Loucy (cell line): ENCODE data around the gene CHRND.

Source experiments
- H2AFZ ChIP-seq: fragments of 200-600 bp; sonication (generic); 2 replicates; pipeline ENCODE4 v1.6.0; 2016; ENCODE audit warnings: antibody characterized with exemption, mild to moderate bottlenecking, low read length, moderate library complexity
- H3F3A ChIP-seq: fragments of 200-600 bp; 2 replicates; pipeline ENCODE4 v1.6.0; 2016; ENCODE audit warnings: antibody characterized with exemption, low read depth, mild to moderate bottlenecking
- H3K27me3 ChIP-seq: fragments of 200-600 bp; sonication (generic); 2 replicates; pipeline ENCODE4 v1.6.1; 2014; ENCODE audit warnings: low read length, mild to moderate bottlenecking; ENCODE audit not compliant: insufficient read depth, poor library complexity, severe bottlenecking
- H3K36me3 ChIP-seq: fragments of 200-600 bp; sonication (generic); 2 replicates; pipeline ENCODE4 v1.6.1; 2016; ENCODE audit warnings: low read length; ENCODE audit not compliant: insufficient read depth
- H3K4me1 ChIP-seq: fragments of 200-600 bp; sonication (generic); 2 replicates; pipeline ENCODE4 v1.5.1; 2014; ENCODE audit warnings: low read length, mild to moderate bottlenecking; ENCODE audit not compliant: insufficient read depth, poor library complexity, severe bottlenecking
- H3K4me2 ChIP-seq: fragments of 200-600 bp; sonication (generic); 2 replicates; pipeline ENCODE4 v1.6.0; 2014; ENCODE audit warnings: antibody characterized with exemption, low read length, low read depth, mild to moderate bottlenecking; ENCODE audit not compliant: poor library complexity, severe bottlenecking
- H3K4me3 ChIP-seq: fragments of 200-600 bp; sonication (generic); 2 replicates; pipeline ENCODE4 v1.5.1; 2014; ENCODE audit warnings: low read length, mild to moderate bottlenecking, mixed read lengths; ENCODE audit not compliant: poor library complexity, severe bottlenecking
- H3K79me2 ChIP-seq: fragments of 200-600 bp; sonication (generic); 2 replicates; pipeline ENCODE4 v1.6.1; 2014; ENCODE audit warnings: low read length; ENCODE audit not compliant: insufficient read depth
- H3K9ac ChIP-seq: fragments of 200-600 bp; sonication (generic); 2 replicates; pipeline ENCODE4 v1.6.0; 2014; ENCODE audit warnings: mild to moderate bottlenecking, low read depth, low read length, moderate library complexity; ENCODE audit not compliant: poor library complexity, severe bottlenecking
- H3K9me2 ChIP-seq: fragments of 200-600 bp; sonication (generic); replicated peaks from 2 replicates; pipeline ENCODE4 v1.6.1; 2016; ENCODE audit warnings: low read depth, low read length, mixed read lengths
- H3K9me3 ChIP-seq: fragments of 200-600 bp; sonication (generic); 2 replicates; pipeline ENCODE4 v1.6.1; 2014; ENCODE audit warnings: mild to moderate bottlenecking, antibody characterized with exemption, low read length, low read depth; ENCODE audit not compliant: insufficient read depth
- H4K20me1 ChIP-seq: fragments of 200-600 bp; sonication (generic); 2 replicates; pipeline ENCODE4 v1.6.0; 2014; ENCODE audit warnings: antibody characterized with exemption, low read length, mild to moderate bottlenecking; ENCODE audit not compliant: insufficient read depth, poor library complexity, severe bottlenecking
- CTCF ChIP-seq: fragments of 200-600 bp; sonication (generic); conservative IDR thresholded peaks from 2 replicates; pipeline ENCODE4 v1.5.1; 2014; ENCODE audit warnings: mild to moderate bottlenecking, antibody characterized with exemption, low read length
- EZH2phosphoT487 ChIP-seq: fragments of 200-600 bp; IDR thresholded peaks from 2 replicates; pipeline ENCODE4 v1.6.1; 2018; ENCODE audit warnings: antibody characterized with exemption, mild to moderate bottlenecking, moderate library complexity, borderline replicate concordance

The CHRND gene

DNA sequence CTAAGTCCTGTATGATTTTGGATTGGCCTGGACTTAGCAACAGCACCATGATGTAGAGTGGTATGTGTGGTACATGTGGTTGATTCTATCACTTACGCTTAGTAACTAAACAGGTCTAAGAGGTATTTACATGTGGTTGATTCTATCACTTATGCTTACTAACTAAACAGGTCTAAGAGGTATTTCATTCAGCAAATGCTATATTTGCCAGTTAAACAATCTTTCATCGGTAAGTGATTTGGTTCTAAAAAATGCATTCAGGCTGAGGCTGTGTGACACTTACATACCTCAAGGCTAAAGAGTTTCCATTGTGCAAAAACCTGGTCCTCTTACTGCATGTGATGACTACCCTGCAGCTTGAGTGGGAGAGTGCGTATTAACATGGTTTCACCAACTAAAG, 37.6 kb downstream of the CHRND start:
- Histone ChIP-seq H3K9ac (no peak overlapping the region), H3F3A (no peaks in the 10 kb centered on the region), H2AFZ (no peak overlapping the region), H3K4me1 (no peaks in the 10 kb centered on the region), H3K9me2 (no peaks in the 10 kb centered on the region), H3K27me3 (no peaks in the 10 kb centered on the region), H4K20me1 (no peaks in the 10 kb centered on the region), H3K4me2 (no peak overlapping the region), H3K79me2 (no peaks in the 10 kb centered on the region), H3K9me3 (no peaks in the 10 kb centered on the region), H3K4me3 (no peak overlapping the region), H3K36me3 (peaks cover 65% of the 10 kb centered on the region; the same call in 1 of the 2 replicates)
- TF ChIP-seq EZH2phosphoT487 (no peak), CTCF (no peak)

- Histone ChIP-seq H3K4me3 (no peak overlapping the region), H3K9ac (no peak overlapping the region), H3K9me2 (no peaks in the 10 kb centered on the region), H3K4me1 (no peaks in the 10 kb centered on the region), H3K9me3 (no peaks in the 10 kb centered on the region), H3F3A (no peaks in the 10 kb centered on the region), H3K79me2 (no peaks in the 10 kb centered on the region), H2AFZ (no peak overlapping the region), H4K20me1 (no peaks in the 10 kb centered on the region), H3K27me3 (no peaks in the 10 kb centered on the region), H3K36me3 (peaks cover 58% of the 10 kb centered on the region; the same call in 1 of the 2 replicates), H3K4me2 (no peak overlapping the region)
- no peak for TF ChIP-seq CTCF
- TF ChIP-seq EZH2phosphoT487: no peak
Observed at GRCh38 chr2:232567721-232568120, 41.8 kb downstream of the CHRND start.

DNA sequence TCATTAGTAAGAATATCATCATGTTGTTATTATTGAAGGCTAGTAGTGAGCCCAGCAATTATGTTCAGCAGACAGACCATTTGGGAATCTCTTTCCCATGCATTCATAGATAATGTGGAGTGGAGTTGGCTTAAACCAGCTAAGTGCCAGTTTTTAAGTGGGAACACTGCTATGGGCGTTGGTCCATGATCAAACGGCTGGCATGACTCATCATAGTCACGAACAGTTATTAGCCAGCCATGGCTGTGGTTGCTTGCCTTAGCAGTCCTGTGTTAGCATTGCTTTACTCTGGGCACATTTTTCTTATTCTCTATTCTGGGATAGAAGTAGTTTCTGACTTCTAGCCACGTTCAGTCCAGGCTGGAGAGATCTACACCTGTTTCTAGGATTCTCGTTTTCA, 42.2 kb downstream of the CHRND start:
- Histone ChIP-seq H3K79me2 (no peaks in the 10 kb centered on the region), H3K36me3 (peaks cover 60% of the 10 kb centered on the region; the same call in 1 of the 2 replicates), H3K9me3 (no peaks in the 10 kb centered on the region), H2AFZ (no peak overlapping the region), H3K9ac (no peak overlapping the region), H3K4me2 (no peak overlapping the region), H3F3A (no peaks in the 10 kb centered on the region), H4K20me1 (no peaks in the 10 kb centered on the region), H3K4me3 (no peak overlapping the region), H3K4me1 (no peaks in the 10 kb centered on the region), H3K27me3 (no peaks in the 10 kb centered on the region), H3K9me2 (no peaks in the 10 kb centered on the region)
- TF ChIP-seq CTCF: no peak
- no peak for TF ChIP-seq EZH2phosphoT487
